AG08396 (cell line): ENCODE results near the gene SC5D.

Experiments used
- DNase-seq: peaks from one replicate; pipeline ENCODE4 v3.0.0; 2012; ENCODE audit warnings: low spot score, mixed read lengths

The SC5D gene

GRCh38 chr11:121356357-121356756, 63.8 kb downstream of the SC5D start:
- DNase-seq, result no peak
